ENCODE measurements around the gene C2orf92. TPM values are rescaled to one million over a fixed set of nuclear protein-coding genes. Genes with fewer than 3 reads are reported as not detected.

C2orf92 gene
- total RNA-seq, 1 donor from 2014 or later: 15.6 TPM

GRCh38 chr2:97712175-97712574, 42.7 kb downstream of the C2orf92 start:
- intact Hi-C loops (cut with micrococcal nuclease): loop anchor here (5.0 to 10.0 kb wide), 4 partner anchors 373 to 1440 kb away; partner anchors contain the start of genes COA5, LIPT1, TSGA10 and UNC50

- intact Hi-C loops (cut with micrococcal nuclease): loop anchor here (1.0 to 10.0 kb wide), 6 partner anchors 66 to 1440 kb away; partner anchors contain the start of genes COA5, COX5B, LIPT1 and TSGA10
Observed at GRCh38 chr2:97712693-97713295, 43.3 kb downstream of the C2orf92 start.

GRCh38 chr2:97713296-97714083, 44.0 kb downstream of the C2orf92 start, which contains the start of gene ZAP70:
ZAP70 (plus strand) TSS chr2:97713576; CDS start chr2:97724037, 10,461 bp downstream.
- intact Hi-C loops (cut with micrococcal nuclease): loop anchor here (1.0 to 10.0 kb wide), 6 partner anchors 67 to 1439 kb away; partner anchors contain the start of genes COA5, COX5B, LIPT1 and TSGA10

- intact Hi-C loops (cut with micrococcal nuclease): loop anchor here (5.0 to 10.0 kb wide), 4 partner anchors 370 to 1438 kb away; partner anchors contain the start of genes COA5, LIPT1, TSGA10 and UNC50
Observed at GRCh38 chr2:97714084-97714949, 44.8 kb downstream of the C2orf92 start.

GRCh38 chr2:97714950-97715652, 45.6 kb downstream of the C2orf92 start:
- intact Hi-C loops (cut with micrococcal nuclease): loop anchor here (5.0 to 10.0 kb wide), 4 partner anchors 370 to 1437 kb away; partner anchors contain the start of genes COA5, LIPT1, TSGA10 and UNC50

GRCh38 chr2:97715951-97716694, 46.6 kb downstream of the C2orf92 start:
- intact Hi-C loops (cut with micrococcal nuclease): loop anchor here (10.0 kb wide), 1 partner anchor 369 kb away; the partner anchor contains the start of gene VWA3B

- intact Hi-C loops (cut with micrococcal nuclease): loop anchor here (10.0 kb wide), 1 partner anchor 368 kb away; the partner anchor contains the start of gene VWA3B
Observed at GRCh38 chr2:97716695-97717612, 47.4 kb downstream of the C2orf92 start.

GRCh38 chr2:97717613-97717995, 48.1 kb downstream of the C2orf92 start:
- intact Hi-C loops (cut with micrococcal nuclease): loop anchor here (10.0 kb wide), 1 partner anchor 367 kb away; the partner anchor contains the start of gene VWA3B

GRCh38 chr2:97718051-97718882, 48.8 kb downstream of the C2orf92 start:
- intact Hi-C loops (cut with micrococcal nuclease): loop anchor here (1.0 to 10.0 kb wide), 3 partner anchors 27 to 367 kb away; partner anchors contain the start of gene VWA3B

GRCh38 chr2:97718942-97719341, 49.4 kb downstream of the C2orf92 start:
- intact Hi-C loops (cut with micrococcal nuclease): loop anchor here (1.0 to 10.0 kb wide), 3 partner anchors 26 to 366 kb away; partner anchors contain the start of gene VWA3B

GRCh38 chr2:97719362-97720155, 50.0 kb downstream of the C2orf92 start:
- intact Hi-C loops (cut with micrococcal nuclease): loop anchor here (10.0 kb wide), 1 partner anchor 365 kb away; the partner anchor contains the start of gene VWA3B

- intact Hi-C loops (cut with micrococcal nuclease): no loop called here
Observed at GRCh38 chr2:97720746-97721145, 51.2 kb downstream of the C2orf92 start.

GRCh38 chr2:97722227-97722626, 52.7 kb downstream of the C2orf92 start:
- intact Hi-C loops (cut with micrococcal nuclease): no loop called here

- intact Hi-C loops (cut with micrococcal nuclease): no loop called here
Observed at GRCh38 chr2:97723156-97724072, 53.9 kb downstream of the C2orf92 start.

- intact Hi-C loops (cut with micrococcal nuclease): no loop called here
Observed at GRCh38 chr2:97724073-97724410, 54.5 kb downstream of the C2orf92 start.

Data from T-helper 1 cell treated with Interleukin-12 subunit alpha and Interleukin-12 subunit beta and Interleukin-4 antibody, amounts not matched to agents 30 ng/mL and 1 ng/mL, for 36 hours (primary cell).